PFSK-1 (cell line): ENCODE data around the gene CYTH1.

Source experiments
- POLR2AphosphoS5 ChIP-seq: IDR thresholded peaks from 2 replicates; pipeline ENCODE4 v1.6.1; 2012; ENCODE audit warnings: low read depth, mild to moderate bottlenecking, control low read depth, low read length, moderate library complexity
- SIN3A ChIP-seq: IDR thresholded peaks from 2 replicates; pipeline ENCODE4 v1.6.1; 2012; ENCODE audit warnings: mild to moderate bottlenecking, low read length, moderate library complexity, borderline replicate concordance; ENCODE audit not compliant: insufficient read depth
- TAF1 ChIP-seq: IDR thresholded peaks from 2 replicates; pipeline ENCODE4 v1.6.1; 2012; ENCODE audit warnings: low read length, control low read depth, borderline replicate concordance; ENCODE audit not compliant: insufficient read depth

GRCh38 chr17:78808163-78808562 lies 26.1 kb upstream of the CYTH1 start:
- no peak for TF ChIP-seq TAF1
- TF ChIP-seq POLR2AphosphoS5: no peak
- TF ChIP-seq SIN3A: no peak
